IPS DF 4.7 (cell line): ENCODE measurements around the gene RNF121.

ENCODE experiments used
- DNase-seq: peaks from one replicate; pipeline ENCODE4 v3.0.0-alpha.2; 2013; ENCODE audit warnings: low spot score; ENCODE audit errors: extremely low read depth

Gene RNF121

GRCh38 chr11:71934213-71934612 is 5.4 kb downstream of the RNF121 start:
- no peak for DNase-seq

DNA sequence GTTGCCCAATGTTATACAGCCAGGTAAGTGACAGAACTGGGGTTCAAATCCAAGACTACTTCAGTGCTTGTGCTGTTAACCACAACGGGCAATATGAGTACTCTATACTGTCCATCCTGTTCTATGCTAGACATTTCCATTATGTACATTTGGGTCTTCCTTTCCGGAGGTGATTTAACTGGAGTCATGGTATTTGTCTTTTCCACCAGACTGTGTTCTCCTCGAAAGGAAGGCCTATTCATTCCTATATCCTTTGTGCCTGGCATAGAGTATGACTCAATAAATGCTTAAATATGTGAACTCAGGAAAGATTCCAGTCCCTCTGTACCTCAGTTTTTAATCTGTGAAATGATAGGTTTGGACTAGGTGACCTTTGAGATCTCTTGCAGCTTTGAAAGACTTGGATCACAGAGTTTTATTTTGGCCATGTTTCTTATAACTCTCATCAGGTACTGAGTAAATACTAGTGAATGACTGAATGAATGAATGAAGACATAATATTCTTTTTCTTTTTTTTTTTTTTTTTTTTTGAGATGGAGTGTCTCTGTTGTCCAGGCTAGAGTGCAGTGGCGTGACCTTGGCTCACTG is 6.6 kb downstream of the RNF121 start:
- DNase-seq = no peak

DNA sequence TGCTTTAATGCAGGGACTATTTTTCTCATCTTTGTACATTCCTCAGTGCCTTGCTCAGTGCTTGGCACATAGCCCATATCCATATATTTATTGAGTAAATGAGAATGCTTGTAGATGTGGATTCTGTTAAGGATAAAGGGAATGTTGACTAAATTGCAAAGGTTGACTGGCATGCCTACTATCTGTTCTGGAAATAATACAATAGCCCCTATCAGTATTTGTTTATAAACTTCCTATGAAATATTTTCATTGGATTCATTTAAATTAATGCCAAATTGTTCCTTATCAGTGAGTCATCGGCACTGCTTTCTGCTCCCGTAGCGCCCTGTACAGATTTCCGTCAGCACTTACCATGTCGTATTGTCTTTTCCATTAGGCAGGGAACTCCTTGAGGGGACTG is 8.0 kb downstream of the RNF121 start:
- DNase-seq = no peak

DNA sequence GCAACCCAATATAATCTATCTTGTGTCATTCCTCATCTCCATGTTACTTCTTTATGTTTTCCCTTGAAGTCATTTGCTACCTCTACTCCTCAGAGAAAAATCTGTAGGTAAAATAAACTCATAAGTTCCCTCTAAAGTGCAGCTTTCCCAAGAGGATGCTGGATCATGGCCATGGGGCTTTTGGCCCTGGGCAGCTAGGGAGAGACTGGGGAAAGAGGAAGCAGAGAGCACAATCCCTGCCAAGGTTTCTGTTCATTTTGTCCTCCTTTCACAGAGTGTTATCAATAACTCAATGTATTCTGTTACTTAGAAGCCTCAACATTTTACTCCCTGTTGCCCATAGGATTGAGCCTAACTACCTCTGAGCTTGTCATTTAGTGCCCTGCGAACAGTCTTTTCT is 9.0 kb downstream of the RNF121 start:
- DNase-seq = no peak

- no peak for DNase-seq
Measured at GRCh38 chr11:71940561-71941219, 11.8 kb downstream of the RNF121 start.

- no peak for DNase-seq
Measured at GRCh38 chr11:71946144-71946571, 17.3 kb downstream of the RNF121 start.

- DNase-seq = no peak
Measured at GRCh38 chr11:71947498-71947897, 18.7 kb downstream of the RNF121 start.

DNA sequence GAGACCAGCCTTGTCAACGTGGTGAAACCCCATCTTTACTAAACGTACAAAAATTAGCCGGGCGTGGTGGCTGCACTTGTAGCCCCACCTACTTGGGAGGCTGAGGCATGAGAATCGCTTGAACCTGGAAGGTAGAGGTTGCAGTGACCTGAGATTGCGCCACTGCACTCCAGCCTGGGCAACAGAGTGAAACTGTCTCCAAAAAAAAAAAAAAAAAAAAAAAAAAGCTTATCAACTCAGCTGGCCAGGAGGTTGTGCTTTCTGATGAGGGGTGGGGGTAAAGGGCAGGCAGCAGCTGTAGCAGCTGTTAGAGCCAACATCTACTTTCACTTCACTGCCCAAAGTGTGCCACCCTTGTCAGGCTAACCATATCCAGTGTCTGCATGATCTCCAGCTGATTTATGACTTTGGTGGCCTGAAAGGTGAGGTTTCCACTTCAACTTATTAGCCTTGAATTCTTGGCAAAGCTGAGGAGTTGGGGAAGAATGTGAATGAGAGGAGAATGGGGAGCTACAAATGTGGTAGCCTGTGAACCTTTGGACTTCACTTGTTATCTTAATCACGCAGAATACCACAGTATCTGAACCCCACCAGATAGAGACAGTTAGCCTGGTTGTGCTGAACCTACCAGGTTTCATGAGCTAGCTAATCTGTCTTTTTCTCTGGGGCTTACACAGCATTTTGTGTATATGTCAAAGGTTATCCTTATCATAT is 19.6 kb downstream of the RNF121 start:
- DNase-seq = no peak

DNA sequence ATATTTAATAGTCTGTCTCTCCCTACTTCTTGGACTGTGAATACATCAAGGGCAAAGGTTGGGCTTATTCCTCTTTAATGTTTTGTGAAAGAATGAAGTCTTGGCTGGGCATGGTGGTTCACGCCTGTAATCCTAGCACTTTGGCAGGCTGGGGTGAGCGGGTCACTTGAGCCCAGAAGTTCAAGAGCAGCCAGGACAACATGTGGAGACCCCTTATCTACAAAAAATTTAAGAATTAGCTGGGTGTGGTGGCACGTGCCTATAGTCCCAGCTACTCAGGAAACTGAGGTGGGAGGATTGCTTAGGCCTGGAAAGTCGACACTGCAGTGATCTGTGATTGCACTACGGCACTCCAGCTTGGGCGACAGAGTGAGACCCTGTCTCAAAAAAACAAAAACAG is 20.2 kb downstream of the RNF121 start:
- DNase-seq = no peak

DNA sequence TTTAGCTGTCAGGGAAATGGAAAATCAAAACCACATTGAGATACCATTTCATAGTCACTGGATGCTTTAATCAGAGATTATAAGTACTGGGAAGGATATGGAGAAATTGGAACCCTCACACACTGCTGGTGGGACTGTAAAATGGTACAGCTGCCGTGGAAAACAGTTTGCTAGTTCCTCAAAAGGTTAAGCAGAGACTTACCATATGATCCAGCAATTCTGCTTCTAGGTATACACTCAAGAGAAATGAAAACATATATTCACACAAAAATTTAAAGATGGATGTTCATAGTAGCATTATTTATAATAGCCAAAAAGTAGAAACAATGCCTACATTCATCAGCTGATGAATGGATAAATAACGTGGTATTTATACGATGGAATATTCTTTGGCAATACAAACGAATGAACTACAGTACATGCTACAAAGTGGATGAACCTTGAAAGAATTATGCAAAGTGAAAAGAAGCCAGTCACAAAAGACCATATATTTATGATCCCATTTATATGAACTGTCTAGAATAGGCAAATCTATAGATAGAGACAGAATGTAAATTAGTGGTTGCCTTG is 23.0 kb downstream of the RNF121 start:
- no peak for DNase-seq

DNA sequence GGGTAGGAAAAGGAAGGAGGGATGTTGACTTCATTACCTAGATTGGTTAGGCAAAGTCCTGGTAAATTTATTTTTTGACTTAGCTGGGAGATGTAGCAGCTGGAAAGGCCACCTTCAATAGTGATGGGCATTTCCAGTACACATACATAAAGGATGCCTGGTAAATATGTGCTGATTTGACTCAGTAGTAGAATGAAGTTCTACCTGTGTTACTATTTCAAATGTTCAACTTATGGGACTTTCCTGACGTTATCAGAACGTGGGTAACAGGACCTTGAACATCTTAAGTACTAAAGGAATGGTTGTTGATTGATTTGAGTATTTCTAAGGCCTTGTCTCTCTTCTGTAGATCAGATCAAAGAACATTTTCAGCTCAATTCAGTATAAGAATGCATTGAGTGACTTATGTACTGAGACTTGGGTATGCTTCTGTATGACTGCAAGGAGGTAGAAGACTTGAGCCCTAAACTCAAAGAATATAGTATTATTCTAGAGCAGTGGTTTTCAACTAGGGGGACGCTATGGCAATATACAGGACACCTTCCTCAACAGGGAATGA is 27.1 kb downstream of the RNF121 start:
- no peak for DNase-seq

DNA sequence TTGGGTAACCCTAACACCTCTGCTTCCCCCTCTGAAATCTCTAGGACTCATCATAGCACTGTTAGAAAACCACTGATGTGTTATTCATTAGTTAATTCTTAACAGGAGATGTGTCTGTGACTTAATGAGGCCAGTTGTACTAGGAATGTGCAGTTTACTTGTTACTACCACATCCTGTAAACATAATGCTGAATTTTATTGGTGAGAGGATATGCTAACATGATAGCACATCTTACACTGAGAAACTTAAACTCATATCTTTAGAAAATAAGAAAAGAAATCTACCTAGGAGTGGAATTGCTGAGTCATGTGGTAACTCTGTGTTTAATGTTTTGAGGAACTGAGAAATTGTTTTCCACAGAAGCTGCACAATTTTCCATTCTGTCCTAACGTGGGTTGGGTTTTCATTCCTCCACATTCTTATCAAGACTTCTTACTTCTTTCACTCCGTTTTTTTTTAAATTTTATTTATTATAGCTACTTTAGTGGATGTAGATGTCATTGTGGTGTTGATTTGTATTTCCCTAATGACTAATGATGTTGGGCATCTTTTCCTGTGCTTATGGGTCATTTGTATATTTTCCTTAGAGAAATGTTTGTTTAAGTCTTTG is 33.7 kb downstream of the RNF121 start:
- DNase-seq = no peak

- no peak for DNase-seq
Measured at GRCh38 chr11:71963468-71963867, 34.6 kb downstream of the RNF121 start.

- no peak for DNase-seq
Measured at GRCh38 chr11:71964641-71965040, 35.8 kb downstream of the RNF121 start.

GRCh38 chr11:71971680-71972079 is 42.8 kb downstream of the RNF121 start:
- DNase-seq = no peak

GRCh38 chr11:71976551-71976950 is 47.7 kb downstream of the RNF121 start:
- no peak for DNase-seq

GRCh38 chr11:71977090-71977489 is 48.2 kb downstream of the RNF121 start:
- no peak for DNase-seq

DNA sequence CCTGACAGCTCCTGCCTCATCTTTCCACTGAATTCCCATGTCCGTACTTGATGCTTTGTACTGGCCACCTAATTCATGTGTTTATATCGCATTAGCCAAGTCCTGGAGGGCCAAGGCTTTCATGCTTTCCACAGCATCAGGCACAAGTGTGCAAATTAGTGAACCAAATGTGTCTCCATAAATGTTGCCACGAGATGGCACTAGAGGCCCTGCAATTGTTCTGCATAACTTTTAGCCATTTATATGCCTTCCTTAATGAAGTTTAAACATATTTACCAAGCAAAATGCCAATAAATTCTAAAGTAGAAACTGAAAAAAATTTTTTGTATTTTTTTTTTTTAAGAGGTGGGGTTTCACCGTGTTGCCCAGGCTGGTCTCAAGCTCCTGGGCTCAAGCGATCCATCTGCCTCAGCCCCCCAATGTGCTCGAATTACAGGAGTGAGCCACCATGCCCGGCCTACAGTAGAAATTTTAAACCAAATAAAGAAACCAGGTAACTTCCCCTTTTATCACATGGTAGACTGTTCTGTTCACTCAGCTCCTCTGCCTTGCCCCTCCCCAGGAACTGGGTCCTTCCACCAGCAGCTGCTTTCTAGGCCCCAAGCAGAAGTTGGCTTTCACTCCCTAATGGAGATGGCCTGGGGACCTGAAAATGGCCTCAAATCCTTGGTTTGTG is 49.0 kb downstream of the RNF121 start:
- no peak for DNase-seq

GRCh38 chr11:71979094-71979493 is 50.2 kb downstream of the RNF121 start:
- no peak for DNase-seq

DNA sequence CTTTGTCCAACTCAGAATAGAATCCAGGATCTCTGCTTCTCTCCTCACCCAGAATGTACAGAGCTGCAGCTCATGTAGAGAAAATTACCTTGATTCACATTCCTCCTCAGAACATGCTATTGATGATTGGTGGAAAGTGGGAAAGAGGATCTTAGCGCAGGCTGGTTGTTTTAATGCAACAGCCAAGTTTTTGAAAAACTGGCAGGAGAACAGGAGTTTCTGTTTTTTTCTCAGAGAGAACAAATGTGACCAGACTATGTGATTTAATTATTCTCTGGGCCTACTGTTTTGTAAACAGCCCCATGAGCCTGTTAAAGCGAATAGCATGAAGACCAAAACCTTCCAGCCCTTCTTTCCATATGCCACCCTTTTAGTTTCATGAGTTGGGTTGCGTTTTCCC is 50.8 kb downstream of the RNF121 start:
- no peak for DNase-seq

DNA sequence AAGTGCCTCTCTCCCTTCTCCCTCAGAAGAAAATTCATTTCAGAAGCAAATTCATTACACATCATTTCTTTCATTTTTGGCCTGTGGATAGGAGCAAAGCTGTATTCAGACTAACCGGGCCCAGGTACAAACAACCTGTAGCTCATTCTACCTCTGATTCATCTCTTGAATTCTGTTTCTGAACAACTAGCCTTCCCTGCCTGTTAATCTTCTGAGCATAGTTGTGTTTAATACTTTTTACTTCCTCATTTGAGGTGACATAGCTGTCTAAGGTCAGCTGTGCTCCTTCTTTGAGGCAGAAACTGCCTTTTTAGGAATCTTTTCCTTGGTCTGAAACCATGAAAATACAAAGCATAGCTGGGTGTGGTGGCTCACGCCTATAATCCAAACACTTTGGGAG is 57.3 kb downstream of the RNF121 start:
- DNase-seq = no peak
